Measurements from ENCODE around the gene HOOK2. TPM values are rescaled to one million over a fixed set of nuclear protein-coding genes. Genes with fewer than 3 reads are reported as not detected.

Gene HOOK2
- total and polyA plus RNA-seq, 9 of the 15 experiments (the other 6 are each of a cell fraction or from before 2014, with no cell fraction given), result 1.3 to 17.2 (median 9.9) TPM

- peak in 1 of 3 experiments; percentile 15; a peak in 1 of 6 replicates for TF ChIP-seq ZBTB11 (CRISPR knock-in tag; IDR thresholded peaks at IDR 0.05)
- 0 out of 2 replicates have a peak, but pooled peaks have one; percentile 37 for TF ChIP-seq ZSCAN29 (IDR thresholded peaks at IDR 0.05)
- no peak for TF ChIP-seq AFF4 (CRISPR knock-in tag; IDR thresholded peaks at IDR 0.05)
- TF ChIP-seq, protein P1, sequence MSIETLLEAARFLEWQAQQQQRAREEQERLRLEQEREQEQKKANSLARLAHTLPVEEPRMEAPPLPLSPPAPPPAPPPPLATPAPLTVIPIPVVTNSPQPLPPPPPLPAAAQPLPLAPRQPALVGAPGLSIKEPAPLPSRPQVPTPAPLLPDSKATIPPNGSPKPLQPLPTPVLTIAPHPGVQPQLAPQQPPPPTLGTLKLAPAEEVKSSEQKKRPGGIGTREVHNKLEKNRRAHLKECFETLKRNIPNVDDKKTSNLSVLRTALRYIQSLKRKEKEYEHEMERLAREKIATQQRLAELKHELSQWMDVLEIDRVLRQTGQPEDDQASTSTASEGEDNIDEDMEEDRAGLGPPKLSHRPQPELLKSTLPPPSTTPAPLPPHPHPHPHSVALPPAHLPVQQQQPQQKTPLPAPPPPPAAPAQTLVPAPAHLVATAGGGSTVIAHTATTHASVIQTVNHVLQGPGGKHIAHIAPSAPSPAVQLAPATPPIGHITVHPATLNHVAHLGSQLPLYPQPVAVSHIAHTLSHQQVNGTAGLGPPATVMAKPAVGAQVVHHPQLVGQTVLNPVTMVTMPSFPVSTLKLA (conservative IDR thresholded peaks at IDR 0.05), result no peak
- no peak for TF ChIP-seq HEY1 (CRISPR knock-in tag; IDR thresholded peaks at IDR 0.05; ENCODE audit: borderline replicate concordance)
- no peak for TF ChIP-seq ZNF780A (CRISPR knock-in tag; IDR thresholded peaks at IDR 0.05)
- TF ChIP-seq GTF2F1 (IDR thresholded peaks at IDR 0.05; ENCODE audit: low read depth, low read length), result no peak
- no peak for TF ChIP-seq ARNT (IDR thresholded peaks at IDR 0.05)
- TF ChIP-seq EGR1 (conservative IDR thresholded peaks at IDR 0.05), result peak; percentile 68
- no peak for TF ChIP-seq HMGN3 (IDR thresholded peaks at IDR 0.05; ENCODE audit: borderline replicate concordance, extremely low read depth, insufficient read length, low read depth, low read length)
- no peak for TF ChIP-seq ZNF668 (CRISPR knock-in tag; IDR thresholded peaks at IDR 0.05)
- no peak for TF ChIP-seq ZBED1 (IDR thresholded peaks at IDR 0.05)
- TF ChIP-seq, protein P2, sequence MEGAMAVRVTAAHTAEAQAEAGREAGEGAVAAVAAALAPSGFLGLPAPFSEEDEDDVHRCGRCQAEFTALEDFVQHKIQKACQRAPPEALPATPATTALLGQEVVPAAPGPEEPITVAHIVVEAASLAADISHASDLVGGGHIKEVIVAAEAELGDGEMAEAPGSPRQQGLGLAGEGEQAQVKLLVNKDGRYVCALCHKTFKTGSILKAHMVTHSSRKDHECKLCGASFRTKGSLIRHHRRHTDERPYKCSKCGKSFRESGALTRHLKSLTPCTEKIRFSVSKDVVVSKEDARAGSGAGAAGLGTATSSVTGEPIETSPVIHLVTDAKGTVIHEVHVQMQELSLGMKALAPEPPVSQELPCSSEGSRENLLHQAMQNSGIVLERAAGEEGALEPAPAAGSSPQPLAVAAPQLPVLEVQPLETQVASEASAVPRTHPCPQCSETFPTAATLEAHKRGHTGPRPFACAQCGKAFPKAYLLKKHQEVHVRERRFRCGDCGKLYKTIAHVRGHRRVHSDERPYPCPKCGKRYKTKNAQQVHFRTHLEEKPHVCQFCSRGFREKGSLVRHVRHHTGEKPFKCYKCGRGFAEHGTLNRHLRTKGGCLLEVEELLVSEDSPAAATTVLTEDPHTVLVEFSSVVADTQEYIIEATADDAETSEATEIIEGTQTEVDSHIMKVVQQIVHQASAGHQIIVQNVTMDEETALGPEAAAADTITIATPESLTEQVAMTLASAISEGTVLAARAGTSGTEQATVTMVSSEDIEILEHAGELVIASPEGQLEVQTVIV (CRISPR knock-in tag; IDR thresholded peaks at IDR 0.05; ENCODE audit: borderline replicate concordance), result no peak
Observed at GRCh38 chr19:12783849-12784393, 8.6 kb upstream of the HOOK2 start (continued).
